GM10847 (cell line): ENCODE results near the gene NGLY1.

Source experiments
- POLR2A ChIP-seq: IDR thresholded peaks from 2 replicates; pipeline ENCODE4 v1.6.1; 2011; ENCODE audit not compliant: insufficient read length; ENCODE audit errors: extremely low read depth

The NGLY1 gene

GRCh38 chr3:25801786-25802185 is 18.5 kb upstream of the NGLY1 start:
- no peak for TF ChIP-seq POLR2A

DNA sequence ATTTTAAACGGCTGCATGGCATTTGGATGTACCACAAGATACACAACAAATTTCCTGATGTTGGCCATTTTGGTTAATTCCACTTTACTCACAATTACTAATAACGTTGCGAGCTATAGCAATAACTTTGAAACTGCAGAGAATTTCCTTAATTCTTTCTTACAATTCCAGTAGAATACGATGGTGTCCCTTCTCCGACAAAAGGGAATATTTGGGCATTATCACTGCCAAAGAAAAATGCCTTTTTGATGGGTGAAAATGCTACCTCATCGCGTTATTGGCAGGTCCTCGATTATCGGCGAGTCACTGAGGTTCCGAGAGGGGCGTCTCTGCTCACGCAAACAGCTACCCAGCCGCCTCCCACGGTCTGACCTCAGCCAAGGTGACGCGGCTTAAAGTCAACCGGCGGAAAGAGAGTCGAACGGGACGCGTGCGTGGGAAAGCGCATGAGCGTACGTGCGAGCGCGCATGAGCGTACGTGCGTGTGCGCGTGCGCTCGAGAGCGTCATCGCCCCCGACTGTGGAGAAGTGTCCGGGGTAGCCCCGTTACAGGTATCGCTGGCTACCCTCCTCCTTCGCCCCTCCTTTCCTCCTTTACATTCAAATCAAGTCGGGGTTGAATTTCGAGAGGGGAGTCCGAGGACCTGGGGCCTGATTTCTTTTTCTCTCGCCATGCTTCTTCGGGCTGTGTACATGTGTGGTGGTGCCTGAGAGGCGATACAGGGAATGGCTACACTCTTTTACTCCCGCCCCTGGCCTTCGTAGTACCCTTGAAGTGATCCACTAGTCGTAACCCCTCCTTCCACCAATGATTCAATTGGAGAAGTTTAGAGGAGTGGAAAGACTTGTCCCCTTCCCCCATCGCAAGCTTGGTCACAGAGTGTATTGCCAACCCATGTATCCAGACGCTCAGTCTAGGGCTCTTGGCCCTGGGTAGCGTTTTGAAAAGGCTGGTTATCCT is 6.6 kb upstream of the NGLY1 start, which contains the start of gene OXSM:
Gene OXSM, plus strand, starts transcription at position 495 of the 961 bp plus-strand sequence. CDS start 931 bp downstream, outside the sequence.
- peak; percentile 88 for TF ChIP-seq POLR2A

DNA sequence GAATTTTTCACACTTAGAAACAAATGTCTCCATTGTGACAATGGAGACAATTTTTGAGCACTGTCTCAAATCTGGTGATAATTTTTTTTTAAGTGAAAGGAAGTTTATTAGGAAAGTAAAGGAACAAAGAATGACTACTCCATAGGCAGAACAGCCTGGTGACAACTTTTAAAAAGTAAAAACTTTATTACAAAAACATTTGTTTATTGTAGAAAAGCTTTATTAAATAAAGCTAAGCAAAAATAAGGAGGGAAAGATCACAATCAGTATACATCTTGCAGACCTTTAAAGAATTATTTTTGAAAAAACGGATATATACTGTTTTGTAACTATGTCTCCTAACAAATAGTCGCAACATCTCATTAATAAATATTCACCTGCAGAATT is 6.0 kb upstream of the NGLY1 start:
- no peak for TF ChIP-seq POLR2A

DNA sequence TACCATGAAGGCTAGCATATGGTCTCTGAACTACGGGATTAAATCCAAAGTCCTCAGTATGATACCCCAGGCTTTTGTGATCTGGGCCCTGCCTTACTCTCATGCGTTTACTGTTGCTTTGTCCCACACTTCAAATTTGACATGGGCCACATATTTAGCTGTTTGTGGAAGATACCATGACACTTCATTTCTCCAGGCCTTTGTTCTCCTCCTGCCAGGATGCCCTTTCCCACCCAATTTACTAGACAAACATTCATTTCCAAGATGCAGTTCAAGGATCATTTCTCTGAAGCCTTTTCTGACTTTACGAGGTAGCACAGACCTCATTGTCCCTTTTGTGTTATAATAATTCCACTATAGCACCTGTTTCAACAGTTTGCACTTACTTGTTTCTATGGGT is 4.4 kb upstream of the NGLY1 start:
- no peak for TF ChIP-seq POLR2A

DNA sequence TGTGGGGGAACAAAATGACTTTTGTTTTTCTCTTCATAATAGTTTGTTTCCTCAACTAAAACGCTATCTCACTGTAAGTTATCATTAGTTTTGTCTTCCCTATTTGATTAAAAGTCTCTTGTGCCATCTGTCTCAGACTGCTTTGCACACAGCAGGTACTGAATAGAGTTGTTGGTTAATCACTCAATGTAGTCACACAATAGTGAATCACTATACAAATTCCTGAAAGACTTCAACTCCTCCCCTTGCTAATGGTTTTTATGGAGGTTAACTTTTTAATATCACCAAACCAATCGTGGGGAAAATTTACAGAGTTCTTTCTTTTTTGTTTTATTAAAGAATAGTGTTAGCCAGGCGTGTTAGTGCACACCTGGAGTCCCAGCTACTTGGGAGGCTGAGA is 2.6 kb upstream of the NGLY1 start:
- TF ChIP-seq POLR2A: no peak

- no peak for TF ChIP-seq POLR2A
Measured at GRCh38 chr3:25784971-25785370, 1.7 kb upstream of the NGLY1 start.

DNA sequence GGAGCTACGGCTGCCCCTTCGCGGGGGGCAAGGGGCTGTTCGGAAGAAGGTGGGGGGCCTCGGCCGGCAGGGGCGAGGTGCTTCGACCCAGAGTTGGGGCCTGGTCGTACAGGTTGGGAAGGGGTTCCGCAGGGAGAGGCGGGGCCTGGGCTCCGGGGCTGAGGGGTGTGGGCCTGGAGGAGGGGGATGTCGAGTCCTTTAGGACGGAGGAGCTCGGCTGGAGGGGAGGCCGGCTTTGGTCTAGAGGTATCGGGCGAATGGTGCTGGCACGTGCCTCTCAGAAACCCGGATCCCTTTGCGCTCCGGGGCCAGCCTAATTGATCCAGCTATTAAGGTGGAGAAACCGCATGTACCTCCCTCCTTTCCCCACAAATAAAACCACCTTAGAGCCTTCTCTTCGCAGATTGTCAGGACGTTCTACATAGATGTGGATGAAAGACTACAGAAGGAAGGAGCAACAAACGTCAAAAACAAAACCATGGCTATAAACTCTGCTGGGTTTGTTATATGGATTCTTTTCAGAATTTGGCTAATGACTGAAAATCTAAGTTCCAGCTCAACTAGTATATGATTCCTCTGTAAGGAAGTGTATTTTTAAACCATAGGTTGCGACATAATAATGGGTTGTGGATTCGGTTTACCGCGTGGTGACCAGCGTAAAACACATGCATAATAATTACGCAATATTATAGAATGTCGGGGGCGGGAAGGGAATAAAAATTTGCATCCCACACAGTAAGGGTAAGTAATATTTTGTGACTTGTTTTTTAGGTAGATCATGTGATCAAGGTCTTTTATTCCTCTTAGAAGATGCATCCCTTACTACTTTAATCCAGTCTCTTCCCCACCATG is 644 bp upstream of the NGLY1 start:
- TF ChIP-seq POLR2A: no peak

DNA sequence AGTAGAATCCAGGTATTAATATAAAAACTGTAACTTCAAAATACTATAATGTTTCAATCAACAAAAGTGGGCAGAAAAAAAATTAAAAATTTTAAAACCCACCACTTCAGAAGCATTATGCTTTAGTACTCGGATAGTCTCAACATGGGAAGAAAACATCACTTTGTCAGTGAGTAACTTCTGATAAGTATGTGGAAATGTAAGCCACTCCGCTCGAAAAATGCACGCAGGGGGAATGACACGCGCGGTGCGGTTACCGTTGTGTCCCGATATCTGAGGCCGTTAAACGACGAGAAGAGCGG is 656 bp downstream of the NGLY1 start:
- TF ChIP-seq POLR2A: no peak

DNA sequence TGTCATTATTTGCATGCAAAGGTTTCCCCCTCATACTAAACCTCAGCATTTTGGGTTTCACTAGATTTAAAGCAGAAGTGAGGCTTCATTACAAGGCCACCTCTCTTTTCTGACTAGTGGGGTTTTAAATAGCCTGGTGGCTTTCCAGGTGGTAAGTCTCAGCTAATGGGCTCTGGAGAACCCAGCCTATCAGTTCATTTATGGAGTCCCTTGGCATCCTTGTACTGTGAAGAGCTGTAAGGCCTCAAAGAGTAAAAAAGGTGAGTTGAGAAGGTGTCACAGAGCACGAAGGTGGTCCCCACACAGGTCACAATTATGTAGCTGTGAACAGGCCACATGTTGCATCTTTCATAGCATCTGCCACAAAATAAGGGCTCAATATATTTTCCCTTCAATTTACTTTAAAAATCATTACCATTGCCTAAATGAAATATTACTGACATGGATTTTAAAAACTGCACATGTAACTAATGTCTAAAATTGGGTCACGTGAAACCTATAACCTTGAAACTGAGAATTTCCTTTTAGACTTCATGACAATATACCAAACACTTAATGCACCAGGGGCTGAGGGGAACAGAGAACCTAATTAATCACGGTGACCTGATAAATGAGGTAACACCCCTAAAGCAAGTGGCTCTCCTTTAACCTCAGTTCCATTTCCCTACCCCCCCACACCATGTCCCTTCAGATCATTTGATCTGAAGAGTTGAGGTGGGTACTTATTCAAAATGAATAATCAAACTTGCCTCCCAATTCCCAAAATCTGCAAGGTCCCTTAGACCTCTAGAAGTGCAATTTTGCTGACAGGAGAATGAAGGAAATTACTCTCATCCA is 1.3 kb downstream of the NGLY1 start:
- TF ChIP-seq POLR2A: no peak

- no peak for TF ChIP-seq POLR2A
Measured at GRCh38 chr3:25781145-25781757, 2.0 kb downstream of the NGLY1 start.

DNA sequence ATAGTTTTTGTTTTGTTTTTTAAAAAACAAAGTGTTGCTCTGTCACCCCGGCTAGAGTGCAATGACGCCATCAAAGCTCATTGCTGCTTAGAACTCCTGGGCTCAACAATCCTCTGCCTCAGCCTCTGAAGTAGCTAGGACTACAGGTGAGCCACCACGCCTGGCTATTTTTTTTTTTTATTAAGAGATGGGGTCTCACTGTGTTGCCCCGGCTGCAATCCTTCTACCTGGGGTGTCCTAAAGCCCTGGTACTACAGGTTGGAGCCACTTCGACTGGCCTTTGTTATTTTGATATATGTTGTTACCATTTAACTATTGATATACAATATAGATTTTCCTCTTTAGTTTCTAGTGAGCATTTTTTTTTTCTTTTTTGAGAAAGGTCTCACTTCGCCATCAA is 2.6 kb downstream of the NGLY1 start:
- TF ChIP-seq POLR2A: no peak

DNA sequence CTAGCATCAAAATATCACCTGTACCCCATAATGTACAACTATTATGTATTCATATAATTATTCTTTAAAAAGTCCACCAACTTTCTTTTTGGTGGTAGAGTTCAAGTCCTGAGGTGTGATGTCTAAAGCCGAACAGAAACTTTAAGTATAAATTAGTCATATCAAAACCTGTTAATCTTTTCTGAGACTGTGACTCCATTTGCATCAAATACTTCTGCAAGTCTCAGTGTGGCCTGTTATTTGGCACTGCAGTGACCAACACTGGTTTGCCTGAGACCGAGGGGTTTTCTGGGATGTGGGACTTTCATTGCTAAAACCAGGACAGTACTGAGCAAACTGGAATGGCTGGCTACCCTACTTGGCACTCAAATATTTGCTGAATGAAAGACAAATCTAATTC is 7.3 kb downstream of the NGLY1 start:
- no peak for TF ChIP-seq POLR2A

- TF ChIP-seq POLR2A: no peak
Measured at GRCh38 chr3:25768851-25769250, 14.4 kb downstream of the NGLY1 start.

DNA sequence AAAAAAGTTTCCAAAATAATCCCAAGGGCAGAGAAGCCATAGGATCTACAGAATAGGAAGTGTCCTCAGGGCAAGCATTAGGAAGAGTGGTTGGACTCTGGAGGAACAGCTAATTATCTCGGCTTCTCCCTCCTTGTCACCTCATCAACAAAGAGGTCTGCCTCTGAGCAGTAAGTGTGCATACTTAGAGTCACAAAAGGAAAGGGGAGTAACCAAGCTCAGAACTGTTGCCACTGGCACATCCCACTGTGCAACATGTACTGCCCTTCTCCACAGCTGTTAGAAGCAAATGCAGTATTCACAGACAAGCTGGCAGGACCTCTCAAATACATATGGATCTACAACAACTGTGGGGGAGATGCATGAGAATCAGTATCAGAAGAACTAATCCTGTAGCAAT is 31.5 kb downstream of the NGLY1 start:
- no peak for TF ChIP-seq POLR2A

DNA sequence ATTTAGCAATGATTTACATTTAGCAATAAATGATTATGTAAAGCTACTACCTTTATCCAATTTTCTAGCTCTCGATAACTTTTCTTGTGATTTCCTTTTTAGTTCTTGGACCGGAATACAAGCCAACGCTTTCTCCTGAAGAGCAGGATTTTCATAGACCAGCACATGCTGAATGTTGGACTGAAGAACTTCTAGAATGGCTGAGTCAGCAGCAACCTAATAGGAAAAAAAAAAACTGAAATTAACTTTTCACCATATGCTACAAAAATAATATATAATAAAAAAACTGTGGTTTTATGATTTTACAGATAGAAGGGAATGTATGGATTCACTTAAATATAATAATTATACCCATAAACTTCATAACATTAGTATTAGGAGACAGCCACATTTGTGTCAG is 32.2 kb downstream of the NGLY1 start:
- TF ChIP-seq POLR2A: no peak

- TF ChIP-seq POLR2A: no peak
Measured at GRCh38 chr3:25749031-25749581, 34.1 kb downstream of the NGLY1 start.
